ENCODE results near the gene ATP11A. TPM values are rescaled to one million over a fixed set of nuclear protein-coding genes. Genes with fewer than 3 reads are reported as not detected.

The ATP11A gene
- total RNA-seq, 1 donor from 2014 or later = 377 TPM

- no peak for DNase-seq
- H3K9me3 ChIP-seq = no peaks in the 10 kb centered on the region
- intact Hi-C loops (cut with DNase I) = no loop called here
These were observed 162.6 kb downstream of the ATP11A start for GRCh38 chr13:112852392-112852791.

GRCh38 chr13:112852808-112853207 is 163.0 kb downstream of the ATP11A start:
- Histone ChIP-seq H3K4me3 (no peak overlapping the region), H3K27ac (no peak overlapping the region), H3K4me1 (no peaks in the 10 kb centered on the region), H3K27me3 (no peaks in the 10 kb centered on the region), H3K36me3 (peaks cover 82% of the 10 kb centered on the region), H3K9me3 (no peaks in the 10 kb centered on the region)
- ATAC-seq (no peak), DNase-seq (no peak)
- no peak for TF ChIP-seq CTCF (IDR thresholded peaks at IDR 0.05)
- intact Hi-C loops (cut with DNase I) = no loop called here

More at GRCh38 chr13:112852392-112852791, 162.6 kb downstream of the ATP11A start:
- Histone ChIP-seq H3K4me1 (no peaks in the 10 kb centered on the region), H3K36me3 (peaks cover 78% of the 10 kb centered on the region), H3K27ac (no peak overlapping the region), H3K4me3 (no peak overlapping the region), H3K27me3 (no peaks in the 10 kb centered on the region)
- TF ChIP-seq CTCF (IDR thresholded peaks at IDR 0.05) = no peak
- no peak for ATAC-seq

- H3K27ac ChIP-seq = no peak overlapping the region
- H3K36me3 ChIP-seq = peaks cover 97% of the 10 kb centered on the region
- intact Hi-C loops (cut with DNase I) = no loop called here
- H3K4me1 ChIP-seq = no peaks in the 10 kb centered on the region
- ATAC-seq (no peak), DNase-seq (peak; percentile 11)
- no peaks in the 10 kb centered on the region for H3K9me3 ChIP-seq
- no peaks in the 10 kb centered on the region for H3K27me3 ChIP-seq
- H3K4me3 ChIP-seq = no peak overlapping the region
- no peak for TF ChIP-seq CTCF (IDR thresholded peaks at IDR 0.05)
These were observed 164.5 kb downstream of the ATP11A start for GRCh38 chr13:112854321-112854720.

- Histone ChIP-seq H3K27me3 (no peaks in the 10 kb centered on the region), H3K4me3 (no peak overlapping the region), H3K27ac (no peak overlapping the region), H3K36me3 (peaks cover 98% of the 10 kb centered on the region), H3K4me1 (no peaks in the 10 kb centered on the region), H3K9me3 (no peaks in the 10 kb centered on the region)
- ATAC-seq = no peak
- no peak for TF ChIP-seq CTCF (IDR thresholded peaks at IDR 0.05)
- intact Hi-C loops (cut with DNase I) = no loop called here
- DNase-seq = peak; percentile 40
These were observed 166.0 kb downstream of the ATP11A start for GRCh38 chr13:112855859-112856258.

- intact Hi-C loops (cut with DNase I) = no loop called here
- ATAC-seq = no peak
- Histone ChIP-seq H3K4me1 (no peaks in the 10 kb centered on the region), H3K36me3 (peaks cover 95% of the 10 kb centered on the region), H3K4me3 (no peak overlapping the region), H3K27ac (no peak overlapping the region), H3K9me3 (no peaks in the 10 kb centered on the region), H3K27me3 (no peaks in the 10 kb centered on the region)
- DNase-seq = peak; percentile 45
- no peak for TF ChIP-seq CTCF (IDR thresholded peaks at IDR 0.05)
These were observed 168.2 kb downstream of the ATP11A start for GRCh38 chr13:112857914-112858490.

All from upper lobe of right lung (tissue), 1 donor.